Activated naive CD8-positive, alpha-beta T cell (primary cell): ENCODE results near the gene GPBP1L1.
"Not testable (repeated sequence)": the region's sequence is repeated elsewhere in the genome, so short reads cannot be mapped to it uniquely, and the experiment has no call there.

Experiments
- H3K27ac Mint-ChIP-seq: one replicate; pipeline ENCODE4 v1.8.0; 2021; ENCODE audit warnings: mixed read lengths
- H3K27me3 Mint-ChIP-seq: one replicate; pipeline ENCODE4 v1.8.0; 2021; ENCODE audit warnings: mixed read lengths
- H3K36me3 Mint-ChIP-seq: one replicate; pipeline ENCODE4 v1.8.0; 2021; ENCODE audit warnings: mixed read lengths
- H3K4me1 Mint-ChIP-seq: one replicate; pipeline ENCODE4 v1.8.0; 2021; ENCODE audit warnings: low read depth, mixed read lengths
- H3K4me3 Mint-ChIP-seq: one replicate; pipeline ENCODE4 v1.8.0; 2021; ENCODE audit warnings: mild to moderate bottlenecking, mixed read lengths
- H3K9me3 Mint-ChIP-seq: one replicate; pipeline ENCODE4 v1.8.0; 2021; ENCODE audit warnings: low read depth, mixed read lengths

Gene GPBP1L1

GRCh38 chr1:45607404-45608074 is 78.8 kb downstream of the GPBP1L1 start:
- Mint-ChIP-seq H3K27me3 (no peaks in the 10 kb centered on the region), H3K27ac (peak overlapping the region; percentile 64), H3K4me1 (peaks cover 26% of the 10 kb centered on the region), H3K9me3 (no peaks in the 10 kb centered on the region), H3K36me3 (peaks cover 17% of the 10 kb centered on the region), H3K4me3 (no peak overlapping the region)

- Mint-ChIP-seq H3K4me1 (peaks cover 49% of the 10 kb centered on the region), H3K27me3 (no peaks in the 10 kb centered on the region), H3K36me3 (peaks cover 16% of the 10 kb centered on the region)
These were observed 82.1 kb downstream of the GPBP1L1 start for GRCh38 chr1:45604239-45604638.

GRCh38 chr1:45596765-45597164 is 89.6 kb downstream of the GPBP1L1 start:
- H3K4me1 Mint-ChIP-seq: peaks cover 49% of the 10 kb centered on the region
- H3K27ac Mint-ChIP-seq, H3K4me3 Mint-ChIP-seq, H3K9me3 Mint-ChIP-seq, H3K27me3 Mint-ChIP-seq: not testable (repeated sequence)
- peaks cover 12% of the 10 kb centered on the region for H3K36me3 Mint-ChIP-seq

More at GRCh38 chr1:45604239-45604638, 82.1 kb downstream of the GPBP1L1 start:
- H3K4me3 Mint-ChIP-seq: no peak overlapping the region
- H3K27ac Mint-ChIP-seq: no peak overlapping the region
- H3K9me3 Mint-ChIP-seq: no peaks in the 10 kb centered on the region

- no peak overlapping the region for H3K4me3 Mint-ChIP-seq
- H3K4me1 Mint-ChIP-seq: peaks cover 43% of the 10 kb centered on the region
- H3K27ac Mint-ChIP-seq: no peak overlapping the region
- H3K27me3 Mint-ChIP-seq: no peaks in the 10 kb centered on the region
- H3K36me3 Mint-ChIP-seq: peaks cover 12% of the 10 kb centered on the region
- no peaks in the 10 kb centered on the region for H3K9me3 Mint-ChIP-seq
These were observed 91.9 kb downstream of the GPBP1L1 start for GRCh38 chr1:45594412-45594811.

GRCh38 chr1:45589861-45590260 is 96.5 kb downstream of the GPBP1L1 start:
- H3K27ac Mint-ChIP-seq: no peak overlapping the region
- peaks cover 6% of the 10 kb centered on the region for H3K36me3 Mint-ChIP-seq
- H3K4me1 Mint-ChIP-seq: peaks cover 43% of the 10 kb centered on the region
- H3K4me3 Mint-ChIP-seq: no peak overlapping the region
- no peaks in the 10 kb centered on the region for H3K27me3 Mint-ChIP-seq
- no peaks in the 10 kb centered on the region for H3K9me3 Mint-ChIP-seq

- H3K4me1 Mint-ChIP-seq: peaks cover 45% of the 10 kb centered on the region
- H3K9me3 Mint-ChIP-seq: no peaks in the 10 kb centered on the region
- H3K27ac Mint-ChIP-seq: peak overlapping the region; percentile 89
- no peaks in the 10 kb centered on the region for H3K36me3 Mint-ChIP-seq
- H3K27me3 Mint-ChIP-seq: no peaks in the 10 kb centered on the region
- H3K4me3 Mint-ChIP-seq: peak overlapping the region; percentile 99
These were observed 99.6 kb downstream of the GPBP1L1 start for GRCh38 chr1:45586769-45587168.

GRCh38 chr1:45585496-45586075 is 100.7 kb downstream of the GPBP1L1 start:
- peak overlapping the region; percentile 99 for H3K27ac Mint-ChIP-seq
- H3K4me1 Mint-ChIP-seq: peaks cover 36% of the 10 kb centered on the region
- H3K27me3 Mint-ChIP-seq: no peaks in the 10 kb centered on the region
- no peaks in the 10 kb centered on the region for H3K36me3 Mint-ChIP-seq
- H3K4me3 Mint-ChIP-seq: peak overlapping the region; percentile 99
- no peaks in the 10 kb centered on the region for H3K9me3 Mint-ChIP-seq

GRCh38 chr1:45585110-45585426 is 101.3 kb downstream of the GPBP1L1 start:
- Mint-ChIP-seq H3K4me3 (peak overlapping the region; percentile 99), H3K27ac (peak overlapping the region; percentile 99), H3K9me3 (no peaks in the 10 kb centered on the region), H3K4me1 (peaks cover 35% of the 10 kb centered on the region), H3K27me3 (no peaks in the 10 kb centered on the region), H3K36me3 (no peaks in the 10 kb centered on the region)

- Mint-ChIP-seq H3K36me3 (no peaks in the 10 kb centered on the region), H3K27ac (peak overlapping the region; percentile 99), H3K4me3 (peak overlapping the region; percentile 99), H3K27me3 (no peaks in the 10 kb centered on the region), H3K4me1 (peaks cover 32% of the 10 kb centered on the region), H3K9me3 (no peaks in the 10 kb centered on the region)
These were observed 101.8 kb downstream of the GPBP1L1 start for GRCh38 chr1:45584351-45585109.

- no peaks in the 10 kb centered on the region for H3K36me3 Mint-ChIP-seq
These were observed 102.5 kb downstream of the GPBP1L1 start, which contains the start of gene NASP for GRCh38 chr1:45583666-45584350. TSS of gene NASP (plus strand) at chr1:45584041. CDS start at chr1:45584147, 106 bp downstream.

GRCh38 chr1:45583264-45583665 is 103.1 kb downstream of the GPBP1L1 start:
- Mint-ChIP-seq H3K4me1 (peaks cover 25% of the 10 kb centered on the region), H3K27ac (peak overlapping the region; percentile 99), H3K27me3 (no peaks in the 10 kb centered on the region), H3K9me3 (no peaks in the 10 kb centered on the region), H3K36me3 (no peaks in the 10 kb centered on the region), H3K4me3 (peak overlapping the region; percentile 99)

More at GRCh38 chr1:45583666-45584350, 102.5 kb downstream of the GPBP1L1 start, which contains the start of gene NASP:
- H3K27ac Mint-ChIP-seq: peak within 1 kb of the TSS; percentile 99
- no peaks in the 10 kb centered on the region for H3K9me3 Mint-ChIP-seq
- peaks cover 25% of the 10 kb centered on the region for H3K4me1 Mint-ChIP-seq
- no peaks in the 10 kb centered on the region for H3K27me3 Mint-ChIP-seq
- peak within 1 kb of the TSS; percentile 99 for H3K4me3 Mint-ChIP-seq
